Panc1 (cell line): ENCODE results near the gene ESCO1.
"Not testable (repeated sequence)": the region's sequence is repeated elsewhere in the genome, so short reads cannot be mapped to it uniquely, and the experiment has no call there.

Source experiments
- CTCF ChIP-seq: fragments of 450-650 bp; IDR thresholded peaks from 2 replicates; pipeline ENCODE4 v1.5.1; 2017; ENCODE audit warnings: mild to moderate bottlenecking
- POLR2AphosphoS5 ChIP-seq: IDR thresholded peaks from 2 replicates; pipeline ENCODE4 v1.6.1; 2012; ENCODE audit warnings: mild to moderate bottlenecking, low read depth, low read length, moderate library complexity
- REST ChIP-seq, 2 experiments: IDR thresholded peaks; 2 replicates each; pipeline ENCODE4 v1.6.1; 2011 to 2012; ENCODE audit warnings: low read depth in 2 of 2, control low read depth in 1 of 2, low read length in 1 of 2, mild to moderate bottlenecking in 1 of 2, moderate library complexity in 1 of 2; ENCODE audit not compliant: insufficient read depth in 1 of 2

- not testable (repeated sequence) for TF ChIP-seq CTCF; REST (IDR thresholded peaks at IDR 0.05; ENCODE audit: insufficient read depth in 1 of 2, low read depth in 2 of 2, low read length in 1 of 2); POLR2AphosphoS5
Observed at GRCh38 chr18:21592361-21592760, 8.1 kb downstream of the ESCO1 start.
